Measurements from ENCODE around the gene LRRN4.
"Not testable (repeated sequence)": the region's sequence is repeated elsewhere in the genome, so short reads cannot be mapped to it uniquely, and the experiment has no call there.

LRRN4 gene

GRCh38 chr20:6074145-6074561, 20.3 kb upstream of the LRRN4 start:
- FAIRE-seq (no peak), DNase-seq (ENCODE audit: insufficient read length, low spot score) (no peak)
- no peak for TF ChIP-seq POLR2A (IDR thresholded peaks at IDR 0.05; ENCODE audit: low read depth, low read length)

GRCh38 chr20:6070829-6071695, 17.2 kb upstream of the LRRN4 start:
- DNase-seq (ENCODE audit: insufficient read length, low spot score), result no peak
- FAIRE-seq, result no peak
- no peak for TF ChIP-seq POLR2A (IDR thresholded peaks at IDR 0.05; ENCODE audit: low read depth, low read length)

GRCh38 chr20:6069669-6070068, 15.8 kb upstream of the LRRN4 start:
- no peak for DNase-seq (ENCODE audit: insufficient read length, low spot score)
- no peak for TF ChIP-seq POLR2A (IDR thresholded peaks at IDR 0.05; ENCODE audit: low read depth, low read length)
- FAIRE-seq, result no peak

GRCh38 chr20:6067763-6068318, 14.0 kb upstream of the LRRN4 start:
- DNase-seq (ENCODE audit: insufficient read length, low spot score) (no peak), FAIRE-seq (no peak)
- no peak for TF ChIP-seq POLR2A (IDR thresholded peaks at IDR 0.05; ENCODE audit: low read depth, low read length)

- TF ChIP-seq POLR2A (IDR thresholded peaks at IDR 0.05; ENCODE audit: low read depth, low read length), result no peak
- FAIRE-seq (no peak), DNase-seq (ENCODE audit: insufficient read length, low spot score) (no peak)
Measured at GRCh38 chr20:6066582-6066981, 12.7 kb upstream of the LRRN4 start.

- FAIRE-seq, result no peak
- DNase-seq (ENCODE audit: insufficient read length, low spot score), result no peak
- TF ChIP-seq POLR2A (IDR thresholded peaks at IDR 0.05; ENCODE audit: low read depth, low read length), result no peak
Measured at GRCh38 chr20:6061544-6061943, 7.7 kb upstream of the LRRN4 start.

GRCh38 chr20:6060213-6060612, 6.4 kb upstream of the LRRN4 start:
- no peak for TF ChIP-seq POLR2A (IDR thresholded peaks at IDR 0.05; ENCODE audit: low read depth, low read length)
- FAIRE-seq, result no peak
- no peak for DNase-seq (ENCODE audit: insufficient read length, low spot score)

GRCh38 chr20:6058684-6059295, 4.9 kb upstream of the LRRN4 start:
- DNase-seq (ENCODE audit: insufficient read length, low spot score) (no peak), FAIRE-seq (no peak)
- no peak for TF ChIP-seq POLR2A (IDR thresholded peaks at IDR 0.05; ENCODE audit: low read depth, low read length)

GRCh38 chr20:6057691-6058090, 3.8 kb upstream of the LRRN4 start:
- FAIRE-seq, result no peak
- no peak for TF ChIP-seq POLR2A (IDR thresholded peaks at IDR 0.05; ENCODE audit: low read depth, low read length)
- DNase-seq (ENCODE audit: insufficient read length, low spot score), result no peak

- no peak for FAIRE-seq
- TF ChIP-seq POLR2A (IDR thresholded peaks at IDR 0.05; ENCODE audit: low read depth, low read length), result no peak
- no peak for DNase-seq (ENCODE audit: insufficient read length, low spot score)
Measured at GRCh38 chr20:6057139-6057538, 3.3 kb upstream of the LRRN4 start.

GRCh38 chr20:6055981-6056569, 2.2 kb upstream of the LRRN4 start:
- DNase-seq (ENCODE audit: insufficient read length, low spot score), result no peak
- TF ChIP-seq POLR2A (IDR thresholded peaks at IDR 0.05; ENCODE audit: low read depth, low read length), result no peak
- no peak for FAIRE-seq

- no peak for DNase-seq (ENCODE audit: insufficient read length, low spot score)
- FAIRE-seq, result no peak
Measured at GRCh38 chr20:6055161-6055783, 1.4 kb upstream of the LRRN4 start.

GRCh38 chr20:6054689-6055051, 810 bp upstream of the LRRN4 start:
- FAIRE-seq; DNase-seq (ENCODE audit: insufficient read length, low spot score): not testable (repeated sequence)

More at GRCh38 chr20:6055161-6055783, 1.4 kb upstream of the LRRN4 start:
- TF ChIP-seq POLR2A (IDR thresholded peaks at IDR 0.05; ENCODE audit: low read depth, low read length), result no peak

Data from H54 (cell line).